Neural progenitor cell (in vitro differentiated cells): ENCODE results near the gene TMEM121. TPM values are rescaled to one million over a fixed set of nuclear protein-coding genes. Genes with fewer than 3 reads are reported as not detected.

Experiments used
- DNase-seq: peaks from one replicate; pipeline ENCODE4 v3.0.0-alpha.2; 2016; ENCODE audit warnings: low spot score
- H2AFZ ChIP-seq: fragments of 200-600 bp; sonication (generic); replicated peaks from 2 replicates; pipeline ENCODE4 v1.6.1; 2016; ENCODE audit warnings: antibody characterized with exemption
- H3F3A ChIP-seq: fragments of 200-600 bp; sonication (generic); 2 replicates; pipeline ENCODE4 v1.6.1; 2016; ENCODE audit warnings: antibody characterized with exemption, low read depth
- H3K27ac ChIP-seq: fragments of 200-600 bp; sonication (generic); 2 replicates; pipeline ENCODE4 v1.5.1; 2016; ENCODE audit warnings: mild to moderate bottlenecking
- H3K27me3 ChIP-seq: fragments of 200-600 bp; sonication (generic); 2 replicates; pipeline ENCODE4 v1.6.1; 2016; ENCODE audit warnings: mild to moderate bottlenecking, moderate library complexity
- H3K36me3 ChIP-seq: fragments of 200-600 bp; sonication (generic); 2 replicates; pipeline ENCODE4 v1.5.1; 2016
- H3K4me1 ChIP-seq: fragments of 200-600 bp; sonication (generic); 2 replicates; pipeline ENCODE4 v1.6.1; 2016; ENCODE audit warnings: mixed run types
- H3K4me2 ChIP-seq: fragments of 200-600 bp; sonication (generic); 2 replicates; pipeline ENCODE4 v1.6.1; 2016
- H3K4me3 ChIP-seq: fragments of 200-600 bp; sonication (generic); 2 replicates; pipeline ENCODE4 v1.5.1; 2016
- H3K79me2 ChIP-seq: fragments of 200-600 bp; sonication (generic); 2 replicates; pipeline ENCODE4 v1.6.1; 2016; ENCODE audit warnings: low read depth
- H3K9ac ChIP-seq: fragments of 200-600 bp; sonication (generic); 2 replicates; pipeline ENCODE4 v1.6.1; 2016
- H3K9me3 ChIP-seq: fragments of 200-600 bp; sonication (generic); 2 replicates; pipeline ENCODE4 v1.5.1; 2016; ENCODE audit warnings: low read depth
- H4K20me1 ChIP-seq: fragments of 200-600 bp; sonication (generic); 2 replicates; pipeline ENCODE4 v1.6.1; 2016; ENCODE audit warnings: low read depth
- H3K27ac Mint-ChIP-seq: 3 replicates; pipeline ENCODE4 v1.8.0; 2021; ENCODE audit warnings: mixed read lengths
- H3K27me3 Mint-ChIP-seq: 2 replicates; pipeline ENCODE4 v1.8.0; 2022; ENCODE audit warnings: low read depth, mild to moderate bottlenecking, inconsistent platforms, moderate library complexity, mixed read lengths; ENCODE audit not compliant: insufficient read depth
- H3K36me3 Mint-ChIP-seq: 3 replicates; pipeline ENCODE4 v1.8.0; 2021; ENCODE audit warnings: mixed read lengths
- H3K4me1 Mint-ChIP-seq: 3 replicates; pipeline ENCODE4 v1.8.0; 2021; ENCODE audit warnings: mixed read lengths
- H3K4me3 Mint-ChIP-seq: 3 replicates; pipeline ENCODE4 v1.8.0; 2021; ENCODE audit warnings: mild to moderate bottlenecking, moderate library complexity, mixed read lengths
- H3K9me3 Mint-ChIP-seq: 3 replicates; pipeline ENCODE4 v1.8.0; 2020; ENCODE audit warnings: mixed read lengths
- CTCF ChIP-seq: fragments of 200-600 bp; sonication (generic); IDR thresholded peaks from 2 replicates; pipeline ENCODE4 v1.5.1; 2017; ENCODE audit warnings: antibody characterized with exemption, mild to moderate bottlenecking
- EZH2 ChIP-seq: fragments of 200-600 bp; sonication (generic); IDR thresholded peaks from 2 replicates; pipeline ENCODE4 v1.6.1; 2017; ENCODE audit warnings: antibody characterized with exemption, mild to moderate bottlenecking, moderate library complexity
- EZH2phosphoT487 ChIP-seq: fragments of 200-600 bp; sonication (generic); IDR thresholded peaks from 2 replicates; pipeline ENCODE4 v1.6.1; 2017; ENCODE audit warnings: antibody characterized with exemption
- total RNA-seq: library from RNA; depleted of rRNA; stranded (reverse); fragments of >200 nt; gene quantifications from 2 replicates; pipeline ENCODE4 v1.2.3, GENCODE V29; 2015; ENCODE audit warnings: low replicate concordance

TMEM121 gene
- total RNA-seq, 1 donor from 2014 or later: 0.90 TPM

- H3K4me3 ChIP-seq: no peak overlapping the region
- H3K9me3 Mint-ChIP-seq: no peaks in the 10 kb centered on the region
- H3K27ac ChIP-seq: peak overlapping the region; percentile 37
- no peak overlapping the region for H3K9ac ChIP-seq
- H3K4me2 ChIP-seq: peak overlapping the region; percentile 3
- H3K27me3 ChIP-seq: no peaks in the 10 kb centered on the region
- H3K4me1 ChIP-seq: no peaks in the 10 kb centered on the region
- no peak for TF ChIP-seq EZH2phosphoT487
- TF ChIP-seq CTCF: no peak
- no peak for TF ChIP-seq EZH2
- H3K36me3 Mint-ChIP-seq: no peaks in the 10 kb centered on the region
- H3K27me3 Mint-ChIP-seq: peaks cover 12% of the 10 kb centered on the region
- no peak overlapping the region for H3K27ac Mint-ChIP-seq
- H3K79me2 ChIP-seq: no peaks in the 10 kb centered on the region
- H3K9me3 ChIP-seq: no peaks in the 10 kb centered on the region
- peaks cover 5% of the 10 kb centered on the region for H3F3A ChIP-seq
- H2AFZ ChIP-seq: no peak overlapping the region
- DNase-seq: no peak
- no peaks in the 10 kb centered on the region for H4K20me1 ChIP-seq
- H3K4me1 Mint-ChIP-seq: peaks cover 12% of the 10 kb centered on the region
- H3K36me3 ChIP-seq: no peaks in the 10 kb centered on the region
- no peak overlapping the region for H3K4me3 Mint-ChIP-seq
These were observed 27.7 kb upstream of the TMEM121 start for GRCh38 chr14:105498430-105499255.

GRCh38 chr14:105499256-105500035 lies 26.9 kb upstream of the TMEM121 start:
- H3K4me1 Mint-ChIP-seq: peaks cover 13% of the 10 kb centered on the region
- TF ChIP-seq CTCF: no peak
- no peak for TF ChIP-seq EZH2
- no peak for TF ChIP-seq EZH2phosphoT487
- H3K4me3 Mint-ChIP-seq: no peak overlapping the region

GRCh38 chr14:105500036-105500725 lies 26.2 kb upstream of the TMEM121 start:
- Histone ChIP-seq H3K27ac (no peak overlapping the region), H3K36me3 (no peaks in the 10 kb centered on the region), H3K79me2 (no peaks in the 10 kb centered on the region), H3K4me3 (no peak overlapping the region), H3K9ac (no peak overlapping the region), H3K4me1 (no peaks in the 10 kb centered on the region), H3K9me3 (no peaks in the 10 kb centered on the region), H4K20me1 (no peaks in the 10 kb centered on the region), H3F3A (peaks cover 5% of the 10 kb centered on the region), H3K27me3 (no peaks in the 10 kb centered on the region), H2AFZ (no peak overlapping the region), H3K4me2 (no peak overlapping the region)
- Mint-ChIP-seq H3K27ac (no peak overlapping the region), H3K4me1 (peaks cover 13% of the 10 kb centered on the region), H3K4me3 (no peak overlapping the region), H3K27me3 (peaks cover 9% of the 10 kb centered on the region), H3K36me3 (no peaks in the 10 kb centered on the region), H3K9me3 (no peaks in the 10 kb centered on the region)
- TF ChIP-seq CTCF: no peak
- no peak for TF ChIP-seq EZH2phosphoT487
- TF ChIP-seq EZH2: no peak
- no peak for DNase-seq

More at GRCh38 chr14:105499256-105500035, 26.9 kb upstream of the TMEM121 start:
- DNase-seq: no peak
- Histone ChIP-seq H2AFZ (no peak overlapping the region), H3K27me3 (no peaks in the 10 kb centered on the region), H3K9me3 (no peaks in the 10 kb centered on the region), H3K4me2 (peak overlapping the region; percentile 3), H3K27ac (peak overlapping the region; percentile 37), H3K9ac (no peak overlapping the region), H3K4me3 (no peak overlapping the region), H3K36me3 (no peaks in the 10 kb centered on the region), H3F3A (peaks cover 5% of the 10 kb centered on the region), H3K79me2 (no peaks in the 10 kb centered on the region), H4K20me1 (no peaks in the 10 kb centered on the region), H3K4me1 (no peaks in the 10 kb centered on the region)
- Mint-ChIP-seq H3K36me3 (no peaks in the 10 kb centered on the region), H3K27me3 (peaks cover 13% of the 10 kb centered on the region), H3K9me3 (no peaks in the 10 kb centered on the region), H3K27ac (no peak overlapping the region)
